GM19023 (cell line): ENCODE data around the gene ARID5B.

ENCODE experiments used
- ATAC-seq: cut with Tn5 transposase; IDR thresholded peaks from one replicate; pipeline ENCODE4 v1.9.1; 2021; ENCODE audit warnings: mild to moderate bottlenecking, moderate library complexity; ENCODE audit not compliant: unreplicated experiment

ARID5B gene

GRCh38 chr10:62131724-62132123, 230.2 kb downstream of the ARID5B start:
- ATAC-seq: no peak

- ATAC-seq: peak; percentile 92
These were observed 232.1 kb downstream of the ARID5B start for GRCh38 chr10:62133618-62134017.

- ATAC-seq: no peak
These were observed 235.4 kb downstream of the ARID5B start for GRCh38 chr10:62136931-62137330.
